AG04450 (cell line): ENCODE results near the gene MTMR10. TPM values are rescaled to one million over a fixed set of nuclear protein-coding genes. Genes with fewer than 3 reads are reported as not detected.

Experiments
- CTCF ChIA-PET: fragments of 300-600, 350-600 bp; formaldehyde crosslinking; extraction: SDS; loops from one replicate; lab custom pipeline; 2022; ENCODE audit warnings: antibody characterized with exemption, inconsistent platforms; lab: Charles Lee
- POLR2A ChIA-PET: fragments of 350-600 bp; formaldehyde crosslinking; extraction: SDS; loops from one replicate; lab custom pipeline; 2021; ENCODE audit warnings: antibody characterized with exemption, inconsistent platforms; lab: Yijun Ruan, JAX
- DNase-seq: peaks from one replicate; pipeline ENCODE4 v3.0.0-alpha.2; 2011; ENCODE audit warnings: low read depth, low spot score
- H3K27ac ChIP-seq: one replicate; pipeline ENCODE4 v1.5.1; 2012; ENCODE audit warnings: low read depth, low read length, control low read depth
- H3K27me3 ChIP-seq: one replicate; pipeline ENCODE4 v1.6.0; 2012; ENCODE audit warnings: low read length; ENCODE audit not compliant: control insufficient read depth, insufficient read depth
- H3K4me3 ChIP-seq: 2 replicates; pipeline ENCODE4 v1.5.1; 2011; ENCODE audit warnings: mild to moderate bottlenecking, low read depth, low read length, control low read depth
- H3K9me3 ChIP-seq: 2 replicates; pipeline ENCODE4 v1.5.1; 2012; ENCODE audit warnings: low read length; ENCODE audit not compliant: control insufficient read depth, insufficient read depth
- CTCF ChIP-seq: IDR thresholded peaks from 2 replicates; pipeline ENCODE4 v1.5.1; 2011; ENCODE audit warnings: low read depth, low read length, control low read depth, inconsistent platforms
- polyA plus RNA-seq: library from polyadenylated mRNA; depleted of rRNA; stranded (reverse); fragments of >200 nt; gene quantifications from 2 replicates; pipeline ENCODE4 v1.2.3, GENCODE V29; 2011

MTMR10 gene
- polyA plus RNA-seq, 1 experiment: 17.7 TPM

- ChIA-PET POLR2A (no interaction called here), CTCF (interaction anchor here (0.9 kb wide), 1 partner anchor 115 kb away, joined by 4 read pairs; no protein-coding TSS in a partner anchor)
- Histone ChIP-seq H3K27ac (no peak overlapping the region), H3K27me3 (no peaks in the 10 kb centered on the region), H3K4me3 (no peak overlapping the region), H3K9me3 (peaks cover 4% of the 10 kb centered on the region)
- no peak for DNase-seq
- TF ChIP-seq CTCF: no peak
Observed at GRCh38 chr15:31014608-31014925, 23.1 kb upstream of the MTMR10 start.

GRCh38 chr15:31013863-31014607, 22.6 kb upstream of the MTMR10 start:
- Histone ChIP-seq H3K27me3 (no peaks in the 10 kb centered on the region), H3K27ac (no peak overlapping the region), H3K4me3 (no peak overlapping the region), H3K9me3 (peaks cover 4% of the 10 kb centered on the region)
- TF ChIP-seq CTCF: no peak
- POLR2A ChIA-PET: no interaction called here
- DNase-seq: no peak
- CTCF ChIA-PET: interaction anchor here (0.5 to 0.9 kb wide), 2 partner anchors 62 to 115 kb away, joined by 3 to 4 read pairs; no protein-coding TSS in a partner anchor

GRCh38 chr15:31012455-31012854, 21.0 kb upstream of the MTMR10 start:
- no peak for DNase-seq
- no peak for TF ChIP-seq CTCF
- POLR2A ChIA-PET: no interaction called here
- Histone ChIP-seq H3K9me3 (peaks cover 4% of the 10 kb centered on the region), H3K4me3 (no peak overlapping the region), H3K27ac (no peak overlapping the region), H3K27me3 (no peaks in the 10 kb centered on the region)
- CTCF ChIA-PET: no interaction called here

- no peak for TF ChIP-seq CTCF
- Histone ChIP-seq H3K9me3 (peaks cover 4% of the 10 kb centered on the region), H3K4me3 (no peak overlapping the region), H3K27ac (no peak overlapping the region), H3K27me3 (no peaks in the 10 kb centered on the region)
- POLR2A ChIA-PET: no interaction called here
- DNase-seq: no peak
- CTCF ChIA-PET: no interaction called here
Observed at GRCh38 chr15:31010036-31010435, 18.6 kb upstream of the MTMR10 start.

GRCh38 chr15:31005660-31006059, 14.2 kb upstream of the MTMR10 start:
- Histone ChIP-seq H3K27ac (no peak overlapping the region), H3K9me3 (no peaks in the 10 kb centered on the region), H3K4me3 (no peak overlapping the region), H3K27me3 (peaks cover 4% of the 10 kb centered on the region)
- DNase-seq: no peak
- POLR2A ChIA-PET: no interaction called here
- CTCF ChIA-PET: interaction anchor here (1.6 kb wide), 2 partner anchors 20 to 124 kb away, joined by 3 read pairs; no protein-coding TSS in a partner anchor
- no peak for TF ChIP-seq CTCF
